Measurements from ENCODE around the gene CD44. TPM values are rescaled to one million over a fixed set of nuclear protein-coding genes. Genes with fewer than 3 reads are reported as not detected.

CD44 gene
- 239 and 451 TPM in 2 replicates for total RNA-seq

DNA sequence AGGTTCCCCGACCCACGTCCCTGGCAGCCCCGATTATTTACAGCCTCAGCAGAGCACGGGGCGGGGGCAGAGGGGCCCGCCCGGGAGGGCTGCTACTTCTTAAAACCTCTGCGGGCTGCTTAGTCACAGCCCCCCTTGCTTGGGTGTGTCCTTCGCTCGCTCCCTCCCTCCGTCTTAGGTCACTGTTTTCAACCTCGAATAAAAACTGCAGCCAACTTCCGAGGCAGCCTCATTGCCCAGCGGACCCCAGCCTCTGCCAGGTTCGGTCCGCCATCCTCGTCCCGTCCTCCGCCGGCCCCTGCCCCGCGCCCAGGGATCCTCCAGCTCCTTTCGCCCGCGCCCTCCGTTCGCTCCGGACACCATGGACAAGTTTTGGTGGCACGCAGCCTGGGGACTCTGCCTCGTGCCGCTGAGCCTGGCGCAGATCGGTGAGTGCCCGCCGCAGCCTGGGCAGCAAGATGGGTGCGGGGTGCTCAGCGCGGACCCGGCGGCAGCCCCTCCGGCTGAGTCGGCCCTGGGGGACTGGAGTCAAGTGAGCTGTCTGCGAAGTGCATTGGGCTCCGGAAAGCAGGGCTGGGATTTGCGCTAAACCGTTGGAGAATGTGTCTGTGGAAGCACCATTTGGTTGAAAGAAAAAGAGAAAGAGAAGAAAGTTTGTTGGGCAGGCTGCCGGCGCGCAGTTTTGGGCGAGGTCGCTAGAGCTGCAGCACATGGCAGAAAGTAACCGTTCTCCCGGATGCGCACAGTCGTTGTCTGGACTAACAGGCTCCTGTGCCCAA is at the start of gene CD44:
Gene CD44 (plus strand): TSS at position 229 of the 779 bp plus-strand sequence. CDS start 133 bp downstream, at position 362.

Other genes starting within 250 kb of the CD44 start
- gene APIP, start 222.8 kb upstream of the CD44 start, total RNA-seq, result 20.8 and 28.1 TPM in 2 replicates
- gene PDHX, start 222.6 kb upstream of the CD44 start, total RNA-seq, result 25.8 and 27.7 TPM in 2 replicates

Data from aortic smooth muscle cell (primary cell).